ENCODE measurements around the gene NELL2.

DNA sequence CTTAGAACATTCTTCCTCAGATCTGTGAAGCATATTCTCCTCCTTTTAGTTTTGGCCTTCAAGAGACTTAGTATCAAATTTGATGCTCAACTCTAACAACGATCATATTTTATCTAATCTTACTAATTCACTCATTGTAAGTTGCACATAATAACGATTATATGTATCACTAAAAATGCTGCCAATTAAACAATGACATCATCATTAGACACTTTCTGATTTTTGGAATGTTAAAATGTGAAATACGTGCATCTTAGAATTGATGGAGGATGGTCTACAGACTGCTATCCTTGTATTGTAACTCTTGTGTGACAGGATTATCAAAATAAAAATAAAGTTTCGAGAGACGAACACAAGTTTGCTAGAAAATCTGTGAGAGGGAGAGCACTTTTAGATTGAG lies 311.0 kb downstream of the NELL2 start:
- TF ChIP-seq, protein P1, sequence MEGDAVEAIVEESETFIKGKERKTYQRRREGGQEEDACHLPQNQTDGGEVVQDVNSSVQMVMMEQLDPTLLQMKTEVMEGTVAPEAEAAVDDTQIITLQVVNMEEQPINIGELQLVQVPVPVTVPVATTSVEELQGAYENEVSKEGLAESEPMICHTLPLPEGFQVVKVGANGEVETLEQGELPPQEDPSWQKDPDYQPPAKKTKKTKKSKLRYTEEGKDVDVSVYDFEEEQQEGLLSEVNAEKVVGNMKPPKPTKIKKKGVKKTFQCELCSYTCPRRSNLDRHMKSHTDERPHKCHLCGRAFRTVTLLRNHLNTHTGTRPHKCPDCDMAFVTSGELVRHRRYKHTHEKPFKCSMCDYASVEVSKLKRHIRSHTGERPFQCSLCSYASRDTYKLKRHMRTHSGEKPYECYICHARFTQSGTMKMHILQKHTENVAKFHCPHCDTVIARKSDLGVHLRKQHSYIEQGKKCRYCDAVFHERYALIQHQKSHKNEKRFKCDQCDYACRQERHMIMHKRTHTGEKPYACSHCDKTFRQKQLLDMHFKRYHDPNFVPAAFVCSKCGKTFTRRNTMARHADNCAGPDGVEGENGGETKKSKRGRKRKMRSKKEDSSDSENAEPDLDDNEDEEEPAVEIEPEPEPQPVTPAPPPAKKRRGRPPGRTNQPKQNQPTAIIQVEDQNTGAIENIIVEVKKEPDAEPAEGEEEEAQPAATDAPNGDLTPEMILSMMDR (conservative IDR thresholded peaks at IDR 0.05): no peak
- TF ChIP-seq ZFX (IDR thresholded peaks at IDR 0.05): no peak
